GM06990 (cell line): ENCODE measurements around the gene CCDC124.

ENCODE experiments used
- DNase-seq: peaks from one replicate; pipeline ENCODE4 v3.0.0-alpha.2; 2011; ENCODE audit not compliant: insufficient read length; ENCODE audit errors: extremely low read depth
- H3K27me3 ChIP-seq: replicated peaks from 2 replicates; pipeline ENCODE4 v1.6.0; 2011; ENCODE audit warnings: low read length; ENCODE audit not compliant: control insufficient read depth, insufficient read depth
- H3K36me3 ChIP-seq: 2 replicates; pipeline ENCODE4 v1.5.1; 2011; ENCODE audit warnings: low read length; ENCODE audit not compliant: control insufficient read depth, insufficient read depth
- H3K4me3 ChIP-seq: replicated peaks from 2 replicates; pipeline ENCODE4 v1.5.1; 2011; ENCODE audit warnings: low read depth, mild to moderate bottlenecking, control low read depth, low read length
- TF ChIP-seq, protein P1 (sequence below): IDR thresholded peaks from 2 replicates; pipeline ENCODE4 v1.5.1; 2011; ENCODE audit warnings: low read length, control low read depth, mild to moderate bottlenecking, inconsistent platforms; ENCODE audit not compliant: insufficient read depth, poor library complexity, severe bottlenecking

The CCDC124 gene

DNA sequence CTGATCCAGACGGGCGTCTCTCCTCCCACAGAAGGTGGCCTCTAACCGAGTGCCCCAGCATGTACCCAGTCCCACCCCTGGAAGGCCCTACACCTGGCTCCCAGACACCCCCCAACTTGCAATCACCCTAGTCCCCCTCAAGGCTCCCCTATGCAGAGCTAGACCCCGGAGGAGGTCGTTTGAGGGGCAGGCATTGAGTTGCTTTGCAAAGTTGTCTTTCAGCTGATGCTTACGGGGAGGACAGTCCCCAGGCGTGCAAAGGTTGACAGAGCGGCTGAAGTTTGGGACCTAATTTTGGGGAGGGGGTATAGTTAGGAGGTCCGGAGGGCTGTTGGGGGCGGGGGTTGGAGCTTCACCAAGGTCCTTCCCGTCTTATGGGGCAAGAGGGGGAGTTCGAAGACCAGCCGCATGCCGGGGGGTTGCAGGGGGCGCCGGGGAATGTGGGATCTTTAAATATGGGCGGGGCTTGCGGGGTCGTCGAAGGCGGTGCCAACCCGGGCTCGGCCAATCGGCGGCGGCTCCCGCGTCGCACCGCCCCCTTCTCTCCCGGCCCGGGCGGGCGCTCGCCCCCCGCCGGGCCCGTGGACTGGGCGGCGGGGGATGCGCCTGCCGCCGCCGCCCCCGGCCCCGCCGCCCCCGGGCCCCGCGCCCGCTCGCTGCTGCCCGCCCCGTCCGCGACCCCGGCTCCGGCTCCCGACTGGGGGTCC is 33.9 kb downstream of the CCDC124 start, which contains the start of gene KCNN1:
TSS of gene KCNN1 (plus strand) at position 558 of the 707 bp plus-strand sequence. CDS start 6,782 bp downstream, outside the sequence.
- no peak within 1 kb of the TSS for H3K4me3 ChIP-seq
- TF ChIP-seq, protein P1, sequence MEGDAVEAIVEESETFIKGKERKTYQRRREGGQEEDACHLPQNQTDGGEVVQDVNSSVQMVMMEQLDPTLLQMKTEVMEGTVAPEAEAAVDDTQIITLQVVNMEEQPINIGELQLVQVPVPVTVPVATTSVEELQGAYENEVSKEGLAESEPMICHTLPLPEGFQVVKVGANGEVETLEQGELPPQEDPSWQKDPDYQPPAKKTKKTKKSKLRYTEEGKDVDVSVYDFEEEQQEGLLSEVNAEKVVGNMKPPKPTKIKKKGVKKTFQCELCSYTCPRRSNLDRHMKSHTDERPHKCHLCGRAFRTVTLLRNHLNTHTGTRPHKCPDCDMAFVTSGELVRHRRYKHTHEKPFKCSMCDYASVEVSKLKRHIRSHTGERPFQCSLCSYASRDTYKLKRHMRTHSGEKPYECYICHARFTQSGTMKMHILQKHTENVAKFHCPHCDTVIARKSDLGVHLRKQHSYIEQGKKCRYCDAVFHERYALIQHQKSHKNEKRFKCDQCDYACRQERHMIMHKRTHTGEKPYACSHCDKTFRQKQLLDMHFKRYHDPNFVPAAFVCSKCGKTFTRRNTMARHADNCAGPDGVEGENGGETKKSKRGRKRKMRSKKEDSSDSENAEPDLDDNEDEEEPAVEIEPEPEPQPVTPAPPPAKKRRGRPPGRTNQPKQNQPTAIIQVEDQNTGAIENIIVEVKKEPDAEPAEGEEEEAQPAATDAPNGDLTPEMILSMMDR: no peak
- H3K36me3 ChIP-seq: no peaks in the 10 kb centered on the region
- H3K27me3 ChIP-seq: no peaks in the 10 kb centered on the region; the same call in 1 of the 2 replicates
- no peak for DNase-seq

DNA sequence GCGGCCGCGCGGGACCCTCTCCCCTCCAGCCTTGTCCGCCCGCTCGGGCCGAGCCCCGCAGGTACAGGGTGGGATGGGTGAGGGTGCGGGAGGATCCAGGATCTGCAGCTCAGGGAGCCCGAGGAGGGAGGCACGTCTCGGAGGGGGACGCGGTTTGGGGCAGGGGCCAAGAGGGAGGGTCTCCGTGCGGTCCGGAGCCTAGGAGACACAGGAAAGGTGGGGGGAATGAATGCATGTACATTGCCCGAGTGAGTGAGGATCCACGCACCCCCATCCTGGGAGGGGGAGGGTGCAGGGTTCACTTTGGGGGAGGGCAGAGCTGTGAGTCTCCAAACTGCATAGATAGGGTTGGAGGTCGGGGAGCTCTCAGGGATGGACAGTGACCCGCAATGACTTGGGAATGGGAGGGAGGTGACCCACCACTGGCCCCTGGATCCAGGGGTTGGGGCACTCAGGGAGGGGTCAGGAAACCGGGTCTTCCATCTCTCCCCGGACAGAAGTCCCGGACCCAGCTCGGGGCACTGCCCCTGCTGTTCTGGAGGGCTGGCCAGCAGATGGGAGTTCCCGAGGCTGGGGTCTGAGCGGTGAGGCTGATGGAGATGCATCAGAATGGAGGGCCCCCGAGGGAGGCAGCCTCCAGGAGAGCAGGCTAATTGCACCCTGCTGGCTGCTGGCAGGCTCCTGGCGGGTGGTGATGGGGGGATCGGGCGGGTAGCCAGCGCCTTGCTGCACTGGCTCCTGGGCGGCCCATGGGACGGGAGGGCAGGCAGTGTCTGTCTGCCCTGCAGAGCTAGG is 34.6 kb downstream of the CCDC124 start:
- H3K4me3 ChIP-seq: no peak overlapping the region
- TF ChIP-seq, protein P1: no peak
- no peaks in the 10 kb centered on the region for H3K36me3 ChIP-seq
- no peaks in the 10 kb centered on the region; the same call in 1 of the 2 replicates for H3K27me3 ChIP-seq
- no peak for DNase-seq

DNA sequence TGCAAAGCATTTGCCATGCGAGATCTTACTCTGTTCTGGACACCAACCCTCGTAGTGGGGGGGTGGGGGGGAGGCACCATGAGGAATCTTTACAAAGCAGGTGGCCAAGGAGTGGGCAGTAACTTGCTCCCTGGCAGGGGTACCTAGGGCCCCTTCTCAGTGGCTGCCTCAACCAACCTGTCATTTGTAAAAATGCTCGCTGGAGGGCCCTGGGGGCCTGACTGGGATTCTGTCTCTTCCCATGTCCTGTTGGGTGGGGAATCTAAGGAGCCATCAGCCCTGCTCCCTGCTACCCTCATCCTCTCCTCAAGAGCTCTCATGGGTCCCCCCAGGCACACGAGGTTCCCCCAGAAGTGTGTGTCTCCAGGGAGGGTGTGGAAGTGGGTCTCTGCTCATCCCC is 35.5 kb downstream of the CCDC124 start:
- no peak for DNase-seq
- H3K4me3 ChIP-seq: no peak overlapping the region
- TF ChIP-seq, protein P1: no peak
- H3K27me3 ChIP-seq: no peaks in the 10 kb centered on the region; the same call in 1 of the 2 replicates
- H3K36me3 ChIP-seq: no peaks in the 10 kb centered on the region

DNA sequence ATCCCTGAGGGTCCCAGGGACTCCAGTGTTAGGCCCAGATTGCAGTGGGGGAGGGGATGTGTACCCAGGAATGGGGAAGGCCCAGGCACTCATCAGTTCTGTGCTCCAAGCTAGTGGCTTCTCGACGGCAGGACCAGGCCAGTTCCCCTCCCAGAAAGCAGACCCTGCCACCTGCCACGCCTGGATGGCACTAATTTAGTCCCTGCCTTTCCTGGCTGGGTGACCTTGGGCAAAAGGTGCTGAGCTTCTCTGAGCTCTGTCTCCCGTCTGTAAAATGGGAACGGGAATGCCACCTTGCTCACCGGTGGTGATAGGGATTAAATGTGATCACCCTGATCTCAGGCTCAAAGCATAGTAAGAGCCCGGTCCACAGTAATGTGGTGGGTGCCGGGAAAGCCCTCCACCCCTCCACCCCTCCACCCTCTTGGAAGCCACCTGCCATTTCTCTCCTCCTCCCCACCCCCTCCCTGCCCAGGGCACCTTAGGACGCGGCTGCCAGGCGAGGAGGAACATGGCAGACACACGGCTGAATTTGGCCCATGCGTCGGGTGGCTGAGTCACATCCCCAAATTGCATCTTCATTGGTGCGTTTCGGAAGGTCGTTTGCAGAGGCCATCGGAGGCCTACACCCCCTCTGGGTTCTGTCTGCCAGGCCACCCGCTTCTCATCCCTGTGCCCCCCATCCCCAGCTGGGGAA is 36.4 kb downstream of the CCDC124 start:
- TF ChIP-seq, protein P1: no peak
- Histone ChIP-seq H3K4me3 (no peak overlapping the region), H3K27me3 (no peaks in the 10 kb centered on the region; the same call in 1 of the 2 replicates), H3K36me3 (no peaks in the 10 kb centered on the region)
- DNase-seq: no peak

DNA sequence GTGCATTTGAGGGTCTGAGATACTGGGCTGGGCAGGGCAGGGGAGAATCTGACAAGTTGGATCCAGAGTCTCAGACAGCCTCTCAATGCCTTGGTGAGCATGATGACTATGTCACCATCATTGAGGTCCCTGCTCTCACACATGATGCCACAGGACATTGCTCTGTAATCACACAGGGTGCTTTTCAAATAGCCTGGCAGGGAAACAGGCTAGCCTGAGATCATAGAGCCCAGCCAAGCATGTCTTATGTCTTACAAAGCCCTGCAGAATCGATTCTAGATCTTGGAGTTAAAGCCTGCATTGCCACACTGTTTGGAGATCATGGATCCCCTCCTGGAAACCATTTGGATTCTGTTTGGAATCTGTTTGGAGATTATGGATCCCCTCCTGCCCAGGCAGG is 39.4 kb downstream of the CCDC124 start:
- Histone ChIP-seq H3K36me3 (no peaks in the 10 kb centered on the region), H3K4me3 (no peak overlapping the region), H3K27me3 (no peaks in the 10 kb centered on the region; the same call in 1 of the 2 replicates)
- no peak for DNase-seq
- TF ChIP-seq, protein P1: no peak
